ENCODE results near the gene URB1. TPM values are rescaled to one million over a fixed set of nuclear protein-coding genes. Genes with fewer than 3 reads are reported as not detected.

URB1 gene
- total RNA-seq, 4 donors from 2014 or later = 6.4 to 8.7 (median 7.3) TPM

DNA sequence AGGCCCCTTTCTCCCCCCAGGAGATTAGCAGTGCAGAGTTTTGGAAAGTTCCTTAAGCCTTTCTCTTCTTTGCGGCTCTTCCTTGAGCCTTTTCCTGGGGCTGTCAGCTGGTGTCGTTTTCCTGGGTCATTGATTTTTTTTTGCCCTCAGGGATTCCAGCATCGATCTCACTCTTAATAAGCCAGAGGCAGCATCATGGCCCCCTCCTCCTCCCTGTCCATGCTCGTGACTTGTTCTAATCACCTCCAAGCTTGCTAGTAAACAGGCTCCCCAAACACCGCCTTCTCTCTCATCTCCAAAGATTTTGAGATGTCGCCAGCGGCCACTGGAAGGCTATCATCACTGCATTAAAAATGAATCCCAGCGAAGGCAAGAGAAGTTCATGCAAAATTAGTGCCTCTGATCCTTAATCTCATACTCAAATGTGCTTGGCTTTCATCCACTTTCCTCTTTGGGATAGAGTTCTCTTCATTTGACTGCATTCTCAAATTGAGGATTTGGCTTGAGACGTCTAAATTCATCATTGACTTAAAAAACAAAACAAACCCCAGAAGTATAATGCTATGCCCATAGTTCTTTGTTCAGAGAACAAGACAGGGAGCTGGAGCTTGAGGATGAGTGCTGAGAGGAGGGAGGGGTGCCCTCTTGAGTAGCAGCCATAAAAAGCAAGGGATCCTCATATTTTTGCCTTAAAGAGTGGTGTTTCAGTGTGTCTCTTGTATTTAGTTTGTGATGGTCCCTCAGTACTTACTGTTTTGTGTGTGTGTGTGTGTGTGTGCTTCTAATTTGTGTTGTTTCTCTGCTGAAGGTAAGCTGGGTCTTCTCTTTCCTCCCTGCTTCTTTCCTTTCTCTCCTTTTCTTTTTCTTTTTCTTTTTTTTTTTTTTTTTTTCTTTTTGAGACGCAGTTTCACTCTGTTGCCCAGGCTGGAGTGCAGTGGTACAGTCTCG lies 22.9 kb upstream of the URB1 start:
- H3K27ac ChIP-seq = peak overlapping the region in 1 of 4 donors; percentile 95
- 86 to 89% methylated on average over 2 to 11 of the region's 11 CpGs for WGBS, 2 donors (ENCODE audit: low coverage in 1 of 2)
- in situ Hi-C loops (cut with MboI; ENCODE audit: low pct_ligation_motif_present in 1 of 4, low pct_unique_long_range_greater_than_20kb in 1 of 4, low sequenced_read_pairs in 3 of 4) (loop anchor here in 1 of 4 donors (25.0 kb wide), 1 partner anchor 147 kb away; no protein-coding TSS in a partner anchor), intact Hi-C loops (cut with DNase I; ENCODE audit: low total_unique reads) (no loop called here)
- H3K9me3 ChIP-seq = no peaks in the 10 kb centered on the region
- no peak for DNase-seq
- H3K4me1 ChIP-seq = peaks cover 4 to 35% (median 24%) of the 10 kb centered on the region in 4 donors
- H3K4me3 ChIP-seq = no peak overlapping the region
- no peak for TF ChIP-seq POLR2A (IDR thresholded peaks at IDR 0.05)
- no peak for TF ChIP-seq EP300 (IDR thresholded peaks at IDR 0.05; ENCODE audit: low read depth)
- TF ChIP-seq, protein P1, sequence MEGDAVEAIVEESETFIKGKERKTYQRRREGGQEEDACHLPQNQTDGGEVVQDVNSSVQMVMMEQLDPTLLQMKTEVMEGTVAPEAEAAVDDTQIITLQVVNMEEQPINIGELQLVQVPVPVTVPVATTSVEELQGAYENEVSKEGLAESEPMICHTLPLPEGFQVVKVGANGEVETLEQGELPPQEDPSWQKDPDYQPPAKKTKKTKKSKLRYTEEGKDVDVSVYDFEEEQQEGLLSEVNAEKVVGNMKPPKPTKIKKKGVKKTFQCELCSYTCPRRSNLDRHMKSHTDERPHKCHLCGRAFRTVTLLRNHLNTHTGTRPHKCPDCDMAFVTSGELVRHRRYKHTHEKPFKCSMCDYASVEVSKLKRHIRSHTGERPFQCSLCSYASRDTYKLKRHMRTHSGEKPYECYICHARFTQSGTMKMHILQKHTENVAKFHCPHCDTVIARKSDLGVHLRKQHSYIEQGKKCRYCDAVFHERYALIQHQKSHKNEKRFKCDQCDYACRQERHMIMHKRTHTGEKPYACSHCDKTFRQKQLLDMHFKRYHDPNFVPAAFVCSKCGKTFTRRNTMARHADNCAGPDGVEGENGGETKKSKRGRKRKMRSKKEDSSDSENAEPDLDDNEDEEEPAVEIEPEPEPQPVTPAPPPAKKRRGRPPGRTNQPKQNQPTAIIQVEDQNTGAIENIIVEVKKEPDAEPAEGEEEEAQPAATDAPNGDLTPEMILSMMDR (IDR thresholded peaks at IDR 0.05) = no peak
- no peak for TF ChIP-seq POLR2AphosphoS5 (IDR thresholded peaks at IDR 0.05)
- no peaks in the 10 kb centered on the region for H3K27me3 ChIP-seq
- H3K36me3 ChIP-seq = no peaks in the 10 kb centered on the region

DNA sequence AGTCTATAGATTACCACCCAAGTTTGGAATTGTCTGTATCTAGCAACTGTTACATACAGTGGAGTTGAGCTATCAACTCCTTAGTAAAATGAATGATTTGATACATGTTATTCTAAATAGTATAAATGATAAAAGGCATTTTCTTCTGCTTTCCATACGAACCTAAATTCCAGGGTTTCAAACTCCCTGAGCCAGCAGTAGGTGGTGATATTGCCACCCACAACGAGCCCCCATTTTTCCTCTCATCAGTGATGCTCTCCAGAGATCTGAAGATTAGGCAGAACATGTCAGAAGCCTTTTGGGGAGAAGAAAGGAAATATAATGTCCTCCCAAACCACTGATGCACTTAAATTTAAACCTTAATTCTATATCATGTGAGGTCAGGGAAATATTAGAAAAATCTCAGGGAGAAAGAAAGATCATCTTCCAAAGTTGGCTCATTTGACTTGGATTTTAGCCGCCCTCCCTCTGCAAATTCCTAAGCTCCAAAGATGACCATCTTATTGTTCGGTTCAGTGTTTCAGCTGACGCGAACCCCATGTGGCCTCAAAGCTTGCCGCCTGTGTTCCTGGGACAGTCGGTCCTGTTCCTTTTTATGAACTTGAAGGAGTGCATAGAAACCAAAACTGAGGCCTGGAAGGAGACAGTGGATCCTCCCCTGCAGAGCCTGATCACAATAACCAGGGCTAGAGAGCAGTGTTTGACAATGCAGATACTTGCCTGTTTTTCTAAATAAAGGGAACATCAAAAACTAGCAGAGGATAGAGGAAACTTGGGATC lies 22.0 kb upstream of the URB1 start:
- H3K36me3 ChIP-seq = no peaks in the 10 kb centered on the region
- H3K4me3 ChIP-seq = peak overlapping the region in 1 of 4 donors; percentile 71
- no peak for DNase-seq
- 70 to 74% methylated on average over 8 of the region's 8 CpGs for WGBS, 2 donors (ENCODE audit: low coverage in 1 of 2)
- H3K27me3 ChIP-seq = no peaks in the 10 kb centered on the region
- H3K27ac ChIP-seq = peak overlapping the region; percentile 95 to 98 (median 96)
- peaks cover 4 to 37% (median 25%) of the 10 kb centered on the region in 4 donors for H3K4me1 ChIP-seq
- intact Hi-C loops (cut with DNase I; ENCODE audit: low total_unique reads) = loop anchor here (5.0 kb wide), 1 partner anchor 153 kb away; no protein-coding TSS in a partner anchor
- in situ Hi-C loops (cut with MboI; ENCODE audit: low pct_ligation_motif_present in 1 of 4, low pct_unique_long_range_greater_than_20kb in 1 of 4, low sequenced_read_pairs in 3 of 4) = loop anchor here in 2 of 4 donors (5.0 to 25.0 kb wide), 2 partner anchors 148 to 158 kb away; no protein-coding TSS in a partner anchor
- no peaks in the 10 kb centered on the region for H3K9me3 ChIP-seq
- TF ChIP-seq POLR2AphosphoS5 (IDR thresholded peaks at IDR 0.05) = no peak
- TF ChIP-seq, protein P1 (IDR thresholded peaks at IDR 0.05) = peak in 4 of 5 experiments; percentile 10 to 37 (median 22)
- TF ChIP-seq EP300 (IDR thresholded peaks at IDR 0.05; ENCODE audit: low read depth) = no peak
- TF ChIP-seq POLR2A (IDR thresholded peaks at IDR 0.05) = no peak

DNA sequence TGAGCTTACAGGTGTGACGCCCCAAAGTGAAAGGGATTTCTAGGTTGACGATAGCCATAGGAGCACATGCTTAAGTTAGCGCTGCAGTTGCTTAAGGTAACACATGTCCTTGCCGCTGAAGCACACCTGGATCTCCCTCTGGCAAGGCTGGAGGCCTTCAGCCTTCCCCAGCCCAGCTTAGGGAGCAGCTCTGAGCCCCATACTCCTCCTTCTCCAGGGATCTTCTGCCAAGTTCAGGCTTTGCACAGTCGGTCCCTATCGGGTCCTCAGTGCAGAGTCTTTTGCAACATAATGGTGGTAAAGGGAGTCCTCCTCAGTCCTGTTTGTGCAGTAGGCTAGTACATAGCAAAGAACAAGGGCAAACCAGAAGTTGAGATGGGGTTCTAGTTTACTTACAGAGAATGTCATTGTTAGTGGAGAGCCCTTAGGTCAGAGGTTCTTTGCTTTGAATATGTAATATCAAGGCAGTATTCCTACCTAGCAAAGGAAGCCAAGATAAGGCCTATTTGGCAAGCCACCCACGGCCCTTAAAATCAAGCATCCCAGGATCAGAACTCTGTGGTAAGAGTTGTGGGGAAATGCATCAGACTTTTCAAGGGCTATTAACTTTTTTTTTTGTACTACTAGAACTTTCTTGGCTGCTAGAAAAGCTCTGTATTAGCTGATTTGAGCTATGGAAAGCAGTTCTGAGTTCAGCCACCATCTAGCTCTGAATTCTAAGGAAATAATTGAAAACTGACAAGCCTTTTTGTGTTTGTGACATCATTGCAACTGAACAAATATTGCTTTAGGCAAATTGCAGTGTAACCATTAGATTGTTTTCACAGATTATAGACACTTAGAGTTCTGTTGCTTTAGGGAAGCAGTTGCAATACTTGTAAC lies 21.1 kb upstream of the URB1 start:
- Histone ChIP-seq H3K27me3 (no peaks in the 10 kb centered on the region), H3K36me3 (no peaks in the 10 kb centered on the region), H3K27ac (peak overlapping the region; percentile 95 to 98 (median 96)), H3K9me3 (no peaks in the 10 kb centered on the region), H3K4me1 (peaks cover 4 to 37% (median 25%) of the 10 kb centered on the region in 4 donors), H3K4me3 (peak overlapping the region in 3 of 4 donors; percentile 68 to 75 (median 71))
- DNase-seq = peak; percentile 21
- TF ChIP-seq POLR2AphosphoS5 (IDR thresholded peaks at IDR 0.05) (no peak), EP300 (IDR thresholded peaks at IDR 0.05; ENCODE audit: low read depth) (no peak), POLR2A (IDR thresholded peaks at IDR 0.05) (no peak)
- TF ChIP-seq, protein P1 (IDR thresholded peaks at IDR 0.05) = no peak
- in situ Hi-C loops (cut with MboI; ENCODE audit: low pct_ligation_motif_present in 1 of 4, low pct_unique_long_range_greater_than_20kb in 1 of 4, low sequenced_read_pairs in 3 of 4) = loop anchor here in 2 of 4 donors (5.0 to 25.0 kb wide), 2 partner anchors 148 to 158 kb away; no protein-coding TSS in a partner anchor
- 48% methylated on average over 7 of the region's 7 CpGs; no CpG with 5 or more reads in 1 of the 2 donors for WGBS, 2 donors (ENCODE audit: low coverage in 1 of 2)
- intact Hi-C loops (cut with DNase I; ENCODE audit: low total_unique reads) = loop anchor here (5.0 kb wide), 1 partner anchor 153 kb away; no protein-coding TSS in a partner anchor

Measured in transverse colon (tissue), 4 donors.